Measurements from ENCODE around the gene LRP1. TPM values are rescaled to one million over a fixed set of nuclear protein-coding genes. Genes with fewer than 3 reads are reported as not detected.

Gene LRP1
- total RNA-seq, 1 experiment from 2014 or later: 25.1 TPM

- no peak for DNase-seq (ENCODE audit: low spot score)
- in situ Hi-C loops (cut with HindIII; ENCODE audit: low sequenced_read_pairs): no loop called here
These were observed 20.4 kb downstream of the LRP1 start for GRCh38 chr12:57148469-57149244.

- in situ Hi-C loops (cut with HindIII; ENCODE audit: low sequenced_read_pairs): no loop called here
- peak; percentile 77 for DNase-seq (ENCODE audit: low spot score)
These were observed 21.1 kb downstream of the LRP1 start for GRCh38 chr12:57149245-57149900.

GRCh38 chr12:57150400-57151000 lies 22.2 kb downstream of the LRP1 start:
- DNase-seq (ENCODE audit: low spot score): no peak
- in situ Hi-C loops (cut with HindIII; ENCODE audit: low sequenced_read_pairs): no loop called here

- in situ Hi-C loops (cut with HindIII; ENCODE audit: low sequenced_read_pairs): no loop called here
- peak; percentile 97 for DNase-seq (ENCODE audit: low spot score)
These were observed 23.7 kb downstream of the LRP1 start for GRCh38 chr12:57151741-57152630.

GRCh38 chr12:57152639-57153038 lies 24.4 kb downstream of the LRP1 start:
- in situ Hi-C loops (cut with HindIII; ENCODE audit: low sequenced_read_pairs): no loop called here
- DNase-seq (ENCODE audit: low spot score): no peak

- in situ Hi-C loops (cut with HindIII; ENCODE audit: low sequenced_read_pairs): no loop called here
- DNase-seq (ENCODE audit: low spot score): no peak
These were observed 25.2 kb downstream of the LRP1 start for GRCh38 chr12:57153415-57153997.

GRCh38 chr12:57154076-57154475 lies 25.8 kb downstream of the LRP1 start:
- no peak for DNase-seq (ENCODE audit: low spot score)
- in situ Hi-C loops (cut with HindIII; ENCODE audit: low sequenced_read_pairs): no loop called here

- in situ Hi-C loops (cut with HindIII; ENCODE audit: low sequenced_read_pairs): no loop called here
- no peak for DNase-seq (ENCODE audit: low spot score)
These were observed 26.6 kb downstream of the LRP1 start for GRCh38 chr12:57154804-57155434.

- in situ Hi-C loops (cut with HindIII; ENCODE audit: low sequenced_read_pairs): no loop called here
- DNase-seq (ENCODE audit: low spot score): no peak
These were observed 28.6 kb downstream of the LRP1 start for GRCh38 chr12:57156701-57157403.

GRCh38 chr12:57157588-57158173 lies 29.4 kb downstream of the LRP1 start:
- DNase-seq (ENCODE audit: low spot score): no peak
- in situ Hi-C loops (cut with HindIII; ENCODE audit: low sequenced_read_pairs): no loop called here

- no peak for DNase-seq (ENCODE audit: low spot score)
- in situ Hi-C loops (cut with HindIII; ENCODE audit: low sequenced_read_pairs): no loop called here
These were observed 29.9 kb downstream of the LRP1 start for GRCh38 chr12:57158186-57158585.

GRCh38 chr12:57158665-57159064 lies 30.4 kb downstream of the LRP1 start:
- in situ Hi-C loops (cut with HindIII; ENCODE audit: low sequenced_read_pairs): no loop called here
- DNase-seq (ENCODE audit: low spot score): no peak

GRCh38 chr12:57159311-57159710 lies 31.0 kb downstream of the LRP1 start:
- in situ Hi-C loops (cut with HindIII; ENCODE audit: low sequenced_read_pairs): no loop called here
- no peak for DNase-seq (ENCODE audit: low spot score)

- DNase-seq (ENCODE audit: low spot score): no peak
- in situ Hi-C loops (cut with HindIII; ENCODE audit: low sequenced_read_pairs): no loop called here
These were observed 31.8 kb downstream of the LRP1 start for GRCh38 chr12:57160040-57160439.

GRCh38 chr12:57160741-57161140 lies 32.5 kb downstream of the LRP1 start:
- no peak for DNase-seq (ENCODE audit: low spot score)
- in situ Hi-C loops (cut with HindIII; ENCODE audit: low sequenced_read_pairs): no loop called here

- DNase-seq (ENCODE audit: low spot score): no peak
- in situ Hi-C loops (cut with HindIII; ENCODE audit: low sequenced_read_pairs): no loop called here
These were observed 33.2 kb downstream of the LRP1 start for GRCh38 chr12:57161491-57161890.

GRCh38 chr12:57162553-57163125 lies 34.4 kb downstream of the LRP1 start:
- no peak for DNase-seq (ENCODE audit: low spot score)
- in situ Hi-C loops (cut with HindIII; ENCODE audit: low sequenced_read_pairs): no loop called here

All from G401 (cell line).